Mesendoderm (in vitro differentiated cells): Measurements from ENCODE around the gene AGBL4.

Experiments
- DNase-seq: peaks from one replicate; pipeline ENCODE4 v3.0.0; 2013
- H2AK5ac ChIP-seq: 2 replicates; pipeline ENCODE4 v1.6.1; 2013; ENCODE audit warnings: low read length, inconsistent platforms
- H2BK120ac ChIP-seq: 2 replicates; pipeline ENCODE4 v1.6.1; 2013; ENCODE audit warnings: low read depth, mild to moderate bottlenecking, low read length, moderate library complexity, mixed read lengths
- H2BK15ac ChIP-seq: replicated peaks from 2 replicates; pipeline ENCODE4 v1.6.1; 2013; ENCODE audit warnings: low read depth, mild to moderate bottlenecking, moderate library complexity
- H2BK5ac ChIP-seq: 2 replicates; pipeline ENCODE4 v1.6.1; 2013; ENCODE audit warnings: low read length, inconsistent platforms
- H3K18ac ChIP-seq: 2 replicates; pipeline ENCODE4 v1.6.1; 2013; ENCODE audit warnings: mild to moderate bottlenecking, low read length, mixed read lengths
- H3K23ac ChIP-seq: one replicate; pipeline ENCODE4 v1.6.1; 2013; ENCODE audit warnings: low read length
- H3K27ac ChIP-seq: 2 replicates; pipeline ENCODE4 v1.5.1; 2013; ENCODE audit warnings: low read depth, mild to moderate bottlenecking, inconsistent platforms, low read length, moderate library complexity
- H3K27me3 ChIP-seq: 2 replicates; pipeline ENCODE4 v1.6.1; 2013; ENCODE audit warnings: low read length, control low read depth, mild to moderate bottlenecking, inconsistent platforms; ENCODE audit not compliant: insufficient read depth, poor library complexity
- H3K36me3 ChIP-seq: 2 replicates; pipeline ENCODE4 v1.6.1; 2013; ENCODE audit warnings: low read length, inconsistent platforms; ENCODE audit not compliant: control insufficient read depth, insufficient read depth
- H3K4ac ChIP-seq: one replicate; pipeline ENCODE4 v1.6.1; 2013; ENCODE audit warnings: low read depth, mild to moderate bottlenecking, low read length, moderate library complexity
- H3K4me1 ChIP-seq: 2 replicates; pipeline ENCODE4 v1.6.1; 2013; ENCODE audit warnings: low read depth, low read length, inconsistent platforms; ENCODE audit not compliant: control insufficient read depth
- H3K4me2 ChIP-seq: 2 replicates; pipeline ENCODE4 v1.6.1; 2013; ENCODE audit warnings: low read length
- H3K4me3 ChIP-seq: 2 replicates; pipeline ENCODE4 v1.5.1; 2013; ENCODE audit warnings: mild to moderate bottlenecking, low read length
- H3K56ac ChIP-seq: one replicate; pipeline ENCODE4 v1.6.1; 2013; ENCODE audit warnings: low read length
- H3K79me1 ChIP-seq: 2 replicates; pipeline ENCODE4 v1.6.1; 2013; ENCODE audit warnings: low read length, inconsistent platforms
- H3K79me2 ChIP-seq: 2 replicates; pipeline ENCODE4 v1.6.1; 2013; ENCODE audit warnings: mild to moderate bottlenecking, low read length; ENCODE audit not compliant: control insufficient read depth, insufficient read depth
- H3K9ac ChIP-seq: 2 replicates; pipeline ENCODE4 v1.6.1; 2013; ENCODE audit warnings: low read length, inconsistent platforms
- H4K5ac ChIP-seq: one replicate; pipeline ENCODE4 v1.6.1; 2013; ENCODE audit warnings: low read length
- H4K8ac ChIP-seq: one replicate; pipeline ENCODE4 v1.6.1; 2013; ENCODE audit warnings: low read depth, mild to moderate bottlenecking, control low read depth, low read length, moderate library complexity
- WGBS: extraction: QIAGEN DNeasy Blood & Tissue Kit; methylation state at CpG from one replicate; pipeline ENCODE4 v1.1.7; 2013; ENCODE audit warnings: low lambda C conversion rate, missing lambda C conversion rate; ENCODE audit not compliant: insufficient coverage; ENCODE audit errors: extremely low coverage; 5-methylcytosine and 5-hydroxymethylcytosine counted together

The AGBL4 gene

GRCh38 chr1:49339043-49339442 is 684.7 kb downstream of the AGBL4 start:
- no peak overlapping the region for H3K9ac ChIP-seq
- no CpG with 5 or more reads among the region's 4 CpGs for WGBS

GRCh38 chr1:49337251-49337650 is 686.5 kb downstream of the AGBL4 start:
- Histone ChIP-seq H3K79me2 (no peaks in the 10 kb centered on the region), H3K27ac (no peak overlapping the region), H3K36me3 (no peaks in the 10 kb centered on the region), H4K8ac (no peak overlapping the region), H4K5ac (no peak overlapping the region), H2BK15ac (no peak overlapping the region), H3K4me2 (no peak overlapping the region), H2AK5ac (no peak overlapping the region), H3K4ac (no peak overlapping the region), H3K4me1 (no peaks in the 10 kb centered on the region), H3K4me3 (no peak overlapping the region), H2BK5ac (no peak overlapping the region), H3K9ac (no peak overlapping the region), H3K23ac (no peak overlapping the region), H3K18ac (no peak overlapping the region), H3K79me1 (no peaks in the 10 kb centered on the region), H3K27me3 (no peaks in the 10 kb centered on the region), H2BK120ac (no peak overlapping the region), H3K56ac (no peak overlapping the region)
- WGBS, result no CpG with 5 or more reads among the region's 1 CpG
- DNase-seq, result no peak

More at GRCh38 chr1:49339043-49339442, 684.7 kb downstream of the AGBL4 start:
- Histone ChIP-seq H3K4me2 (no peak overlapping the region), H3K27me3 (no peaks in the 10 kb centered on the region), H2AK5ac (no peak overlapping the region), H3K56ac (no peak overlapping the region), H4K5ac (no peak overlapping the region), H3K23ac (no peak overlapping the region), H3K4me1 (no peaks in the 10 kb centered on the region), H3K18ac (no peak overlapping the region), H3K79me2 (no peaks in the 10 kb centered on the region), H3K27ac (no peak overlapping the region), H2BK120ac (no peak overlapping the region), H3K36me3 (no peaks in the 10 kb centered on the region), H2BK15ac (no peak overlapping the region), H2BK5ac (no peak overlapping the region), H3K79me1 (no peaks in the 10 kb centered on the region), H4K8ac (no peak overlapping the region), H3K4me3 (no peak overlapping the region), H3K4ac (no peak overlapping the region)
- no peak for DNase-seq

- Histone ChIP-seq H3K4me3 (no peak overlapping the region), H3K4me1 (no peaks in the 10 kb centered on the region), H3K79me2 (no peaks in the 10 kb centered on the region)
These were observed 689.8 kb downstream of the AGBL4 start for GRCh38 chr1:49333906-49334305.

DNA sequence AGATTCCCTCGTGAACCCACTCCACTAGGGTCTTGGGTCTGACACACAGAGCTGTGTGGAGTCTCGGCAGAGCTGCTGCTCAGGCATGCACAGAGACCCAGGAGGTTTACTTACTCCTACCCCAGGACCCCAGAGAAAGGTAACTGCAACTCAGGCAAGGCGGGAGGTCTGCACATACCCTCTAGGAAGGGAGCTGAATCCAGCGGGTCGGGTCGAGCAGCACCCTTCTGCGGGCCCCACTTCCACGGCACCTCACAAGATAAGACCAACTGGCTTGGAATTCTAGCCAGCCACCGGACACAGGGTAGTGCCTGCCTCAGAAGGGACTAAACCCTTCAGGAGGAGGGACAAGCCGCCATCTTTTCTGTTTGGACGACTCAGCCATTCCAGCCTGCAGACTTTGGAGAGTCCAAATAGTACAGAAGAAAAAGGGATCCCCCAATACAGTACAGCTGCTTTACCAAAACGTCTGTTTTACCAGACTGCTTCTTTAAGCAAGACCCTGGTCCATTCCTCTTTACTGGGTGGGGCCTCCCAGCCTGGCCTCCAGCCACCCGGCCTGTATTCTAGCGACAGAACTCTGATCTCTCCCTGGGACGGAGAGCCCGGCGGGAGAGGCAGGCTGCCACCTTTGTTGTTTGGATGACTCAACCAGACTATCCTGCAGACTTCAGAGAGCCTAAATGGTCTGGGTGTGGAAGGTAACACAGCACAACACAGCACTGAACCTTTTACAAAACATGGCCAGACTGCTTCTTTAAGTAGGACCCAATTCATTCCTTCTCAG is 692.5 kb downstream of the AGBL4 start:
- no peak overlapping the region for H2AK5ac ChIP-seq
- H3K36me3 ChIP-seq, result no peaks in the 10 kb centered on the region
- H2BK15ac ChIP-seq, result no peak overlapping the region
- H3K27me3 ChIP-seq, result no peaks in the 10 kb centered on the region
- no peak overlapping the region for H3K23ac ChIP-seq
- H3K18ac ChIP-seq, result no peak overlapping the region
- WGBS, result no CpG with 5 or more reads among the region's 17 CpGs
- no peak overlapping the region for H3K56ac ChIP-seq
- H3K79me1 ChIP-seq, result no peaks in the 10 kb centered on the region
- H2BK120ac ChIP-seq, result no peak overlapping the region
- no peak for DNase-seq
- no peak overlapping the region for H3K4me3 ChIP-seq
- H4K5ac ChIP-seq, result no peak overlapping the region
- no peak overlapping the region for H3K4me2 ChIP-seq
- no peaks in the 10 kb centered on the region for H3K4me1 ChIP-seq
- no peak overlapping the region for H2BK5ac ChIP-seq
- H3K9ac ChIP-seq, result no peak overlapping the region
- H4K8ac ChIP-seq, result no peak overlapping the region
- no peak overlapping the region for H3K27ac ChIP-seq
- H3K79me2 ChIP-seq, result no peaks in the 10 kb centered on the region
- no peak overlapping the region for H3K4ac ChIP-seq

More at GRCh38 chr1:49333906-49334305, 689.8 kb downstream of the AGBL4 start:
- WGBS, result no CpG with 5 or more reads among the region's 2 CpGs
- H4K8ac ChIP-seq, result no peak overlapping the region
- H3K36me3 ChIP-seq, result no peaks in the 10 kb centered on the region
- no peak overlapping the region for H2AK5ac ChIP-seq
- no peak overlapping the region for H3K9ac ChIP-seq
- no peak overlapping the region for H3K4me2 ChIP-seq
- no peak overlapping the region for H2BK15ac ChIP-seq
- no peak overlapping the region for H2BK120ac ChIP-seq
- no peak overlapping the region for H3K23ac ChIP-seq
- no peaks in the 10 kb centered on the region for H3K27me3 ChIP-seq
- H2BK5ac ChIP-seq, result no peak overlapping the region
- no peak overlapping the region for H3K27ac ChIP-seq
- H3K18ac ChIP-seq, result no peak overlapping the region
- no peak for DNase-seq
- H3K4ac ChIP-seq, result no peak overlapping the region
- no peaks in the 10 kb centered on the region for H3K79me1 ChIP-seq
- no peak overlapping the region for H4K5ac ChIP-seq
- H3K56ac ChIP-seq, result no peak overlapping the region

DNA sequence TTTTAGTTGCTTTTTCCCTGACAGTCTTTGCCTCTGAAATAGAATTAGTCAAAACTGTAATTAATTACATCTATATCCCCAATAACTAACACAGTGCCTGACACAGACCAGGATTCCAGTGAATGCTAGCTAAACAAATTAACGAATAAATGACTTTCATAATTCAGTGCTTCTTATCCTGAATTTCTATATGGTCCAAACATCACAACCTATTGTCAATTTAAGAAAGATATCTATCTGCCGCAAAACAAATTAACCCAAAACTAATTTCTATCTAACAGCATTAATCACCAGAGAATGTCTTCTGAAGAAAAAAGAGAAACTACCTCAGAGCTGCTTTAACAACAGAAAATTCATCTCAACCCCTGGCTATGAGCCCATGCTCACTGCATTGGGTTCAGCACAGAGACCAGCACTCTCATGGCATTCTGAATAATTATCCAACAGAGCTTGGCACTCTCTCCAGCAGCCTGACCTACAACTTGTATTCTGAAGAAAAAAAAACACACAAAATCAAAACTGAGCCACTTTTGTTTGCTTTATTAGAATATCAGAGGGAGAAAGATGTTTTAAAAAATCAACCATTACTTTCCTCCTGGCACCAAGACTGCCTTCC is 699.7 kb downstream of the AGBL4 start:
- Histone ChIP-seq H3K4me1 (no peaks in the 10 kb centered on the region), H3K79me2 (no peaks in the 10 kb centered on the region), H3K4me3 (no peak overlapping the region), H3K4me2 (no peak overlapping the region), H3K79me1 (no peaks in the 10 kb centered on the region), H3K9ac (no peak overlapping the region), H3K27me3 (no peaks in the 10 kb centered on the region), H3K18ac (no peak overlapping the region), H3K23ac (no peak overlapping the region), H3K4ac (no peak overlapping the region), H4K5ac (no peak overlapping the region), H3K27ac (no peak overlapping the region), H4K8ac (no peak overlapping the region), H2BK120ac (no peak overlapping the region), H2AK5ac (no peak overlapping the region), H2BK15ac (no peak overlapping the region), H3K56ac (no peak overlapping the region), H2BK5ac (no peak overlapping the region), H3K36me3 (no peaks in the 10 kb centered on the region)
- DNase-seq, result no peak
- no CpG with 5 or more reads among the region's 2 CpGs for WGBS
